Muscle of leg (tissue), 11 donors: ENCODE data around the gene PAK5. TPM values are rescaled to one million over a fixed set of nuclear protein-coding genes. Genes with fewer than 3 reads are reported as not detected.

ENCODE experiments used
- DNase-seq: peaks from one replicate; pipeline ENCODE4 v3.0.0; 2013
- H3K27ac ChIP-seq: one replicate; pipeline ENCODE4 v1.5.1; 2013; ENCODE audit warnings: mild to moderate bottlenecking, low read length, control low read depth
- H3K27me3 ChIP-seq: one replicate; pipeline ENCODE4 v1.6.1; 2013; ENCODE audit warnings: low read length; ENCODE audit not compliant: control insufficient read depth, insufficient read depth
- H3K36me3 ChIP-seq: one replicate; pipeline ENCODE4 v1.6.1; 2013; ENCODE audit warnings: low read length; ENCODE audit not compliant: control insufficient read depth, insufficient read depth
- H3K4me1 ChIP-seq: one replicate; pipeline ENCODE4 v1.6.1; 2013; ENCODE audit warnings: low read length; ENCODE audit not compliant: control insufficient read depth, insufficient read depth
- H3K4me3 ChIP-seq: one replicate; pipeline ENCODE4 v1.5.1; 2013; ENCODE audit warnings: low read length, control low read depth
- H3K9me3 ChIP-seq: replicated peaks from 2 replicates; pipeline ENCODE4 v1.6.1; 2013; ENCODE audit warnings: low read depth, low read length; ENCODE audit not compliant: control insufficient read depth
- WGBS: methylation state at CpG from one replicate; pipeline ENCODE4 v1.1.5; 2013; ENCODE audit warnings: missing lambda C conversion rate; ENCODE audit not compliant: insufficient coverage; 5-methylcytosine and 5-hydroxymethylcytosine counted together
- polyA plus RNA-seq, 8 donors: library from polyadenylated mRNA; unstranded; fragments of 120-200 nt; gene quantifications; one replicate each; pipeline versions ENCODE4 v1.2.1 to v1.2.3, GENCODE V29; 2013; ENCODE audit warnings: inconsistent platforms in 1 of 8, low replicate concordance in 1 of 8; ENCODE audit not compliant: insufficient read length in 8 of 8, insufficient read depth in 1 of 8
- total RNA-seq: library from RNA; stranded (reverse); fragments of 120-200 nt; gene quantifications from one replicate; pipeline ENCODE4 v1.2.4, GENCODE V29; 2013

PAK5 gene
- total and polyA plus RNA-seq, 9 donors: 0.04 to 0.24 (median 0.12) TPM

DNA sequence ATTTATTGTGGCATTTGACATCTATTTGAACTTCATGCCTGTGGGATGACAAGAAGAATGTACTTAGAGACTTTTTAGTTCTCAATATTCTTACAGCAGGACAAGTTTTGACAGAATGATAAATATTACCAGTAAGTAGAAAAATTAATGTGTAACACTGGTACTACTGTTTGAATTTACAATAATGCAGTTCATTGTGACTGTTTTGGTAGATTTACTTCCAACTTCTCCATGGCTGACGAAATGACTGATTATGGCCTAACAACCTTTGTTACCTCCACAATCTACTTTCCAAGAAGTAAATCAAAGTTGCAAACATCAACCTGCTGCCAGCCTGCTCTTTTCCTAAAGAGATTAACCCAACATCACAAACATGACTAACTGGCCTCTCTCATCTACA is 38.5 kb downstream of the PAK5 start:
- Histone ChIP-seq H3K4me1 (no peaks in the 10 kb centered on the region), H3K36me3 (no peaks in the 10 kb centered on the region), H3K27me3 (no peaks in the 10 kb centered on the region), H3K9me3 (no peaks in the 10 kb centered on the region), H3K4me3 (no peak overlapping the region), H3K27ac (no peak overlapping the region)
- DNase-seq: no peak
- no CpG with 5 or more reads among the region's 1 CpG for WGBS

DNA sequence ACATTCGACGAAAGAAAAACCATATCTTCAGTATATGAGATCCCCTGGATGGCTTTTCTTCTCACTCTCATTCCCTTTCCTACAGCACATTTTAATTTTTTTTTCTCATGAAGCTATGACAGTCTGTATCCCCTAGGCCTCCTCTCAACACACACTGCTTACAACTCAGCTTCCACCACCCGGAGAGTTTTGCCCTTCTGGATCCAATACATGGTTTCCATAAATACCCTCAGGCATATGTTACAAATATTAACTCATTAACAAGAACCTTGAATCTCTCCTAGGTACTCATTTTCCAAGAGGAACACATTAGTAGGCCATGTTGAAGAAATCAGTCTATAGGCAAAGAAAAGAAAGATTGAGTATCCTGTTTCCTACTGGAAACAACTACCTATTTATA is 44.0 kb downstream of the PAK5 start:
- DNase-seq: no peak
- Histone ChIP-seq H3K27ac (no peak overlapping the region), H3K27me3 (no peaks in the 10 kb centered on the region), H3K36me3 (no peaks in the 10 kb centered on the region), H3K9me3 (no peaks in the 10 kb centered on the region), H3K4me3 (no peak overlapping the region), H3K4me1 (no peaks in the 10 kb centered on the region)
- 96% methylated on average over 2 of the region's 3 CpGs for WGBS

DNA sequence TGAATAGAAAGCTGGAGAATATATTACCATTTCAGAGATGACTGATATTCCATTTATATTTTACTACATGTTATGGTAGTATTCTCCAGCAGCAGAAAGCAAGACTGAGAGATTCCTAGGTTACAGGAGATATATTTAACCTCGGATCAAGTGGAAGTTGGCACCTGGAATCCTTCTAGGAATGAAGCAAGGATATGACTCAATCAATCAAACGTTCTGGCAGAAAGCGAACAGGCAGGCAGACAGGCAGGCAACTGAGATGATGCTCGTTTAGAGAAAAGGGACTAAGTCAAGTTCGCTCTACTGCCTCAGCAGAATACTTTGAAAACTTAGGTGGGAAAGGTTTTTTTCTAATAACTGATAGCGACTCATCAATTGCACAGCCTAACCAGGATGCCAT is 46.2 kb downstream of the PAK5 start:
- Histone ChIP-seq H3K4me3 (no peak overlapping the region), H3K9me3 (no peaks in the 10 kb centered on the region), H3K36me3 (no peaks in the 10 kb centered on the region), H3K27ac (no peak overlapping the region), H3K4me1 (no peaks in the 10 kb centered on the region), H3K27me3 (no peaks in the 10 kb centered on the region)
- no peak for DNase-seq
- 63% methylated on average over 2 of the region's 6 CpGs for WGBS

GRCh38 chr20:9789131-9789530 is 49.7 kb downstream of the PAK5 start:
- no peak overlapping the region for H3K27ac ChIP-seq
- no peaks in the 10 kb centered on the region for H3K27me3 ChIP-seq
- WGBS: 90% methylated on average over 2 of the region's 2 CpGs
- H3K4me1 ChIP-seq: no peaks in the 10 kb centered on the region
- H3K4me3 ChIP-seq: no peak overlapping the region
- no peaks in the 10 kb centered on the region for H3K36me3 ChIP-seq
- H3K9me3 ChIP-seq: no peaks in the 10 kb centered on the region
- no peak for DNase-seq

GRCh38 chr20:9775176-9775575 is 63.7 kb downstream of the PAK5 start:
- DNase-seq: no peak
- Histone ChIP-seq H3K4me3 (no peak overlapping the region), H3K27ac (no peak overlapping the region), H3K36me3 (no peaks in the 10 kb centered on the region), H3K4me1 (no peaks in the 10 kb centered on the region), H3K9me3 (peaks cover 3% of the 10 kb centered on the region), H3K27me3 (no peaks in the 10 kb centered on the region)
- WGBS: 81% methylated on average over 3 of the region's 3 CpGs

DNA sequence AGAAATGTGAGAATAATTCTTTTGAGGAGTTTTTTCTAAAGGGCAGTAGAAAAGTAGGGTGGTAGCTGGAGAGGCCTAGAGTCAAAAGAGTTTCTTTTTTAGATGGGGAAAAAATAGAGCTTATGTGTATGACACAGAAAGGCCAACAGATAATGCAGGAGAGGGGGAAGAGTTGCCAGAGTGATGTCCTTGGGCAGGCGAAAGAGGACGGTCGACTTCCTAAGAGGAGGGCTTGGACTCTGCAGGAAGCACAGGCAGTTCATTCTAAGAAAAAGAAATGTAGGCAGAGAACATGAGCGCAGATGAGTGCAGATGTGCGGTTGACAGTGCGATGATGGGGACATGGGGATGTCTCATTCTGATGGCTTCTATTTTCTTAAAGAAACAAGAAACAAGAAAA is 68.9 kb downstream of the PAK5 start:
- H3K27me3 ChIP-seq: no peaks in the 10 kb centered on the region
- peaks cover 3% of the 10 kb centered on the region for H3K9me3 ChIP-seq
- no peak overlapping the region for H3K27ac ChIP-seq
- H3K4me1 ChIP-seq: no peaks in the 10 kb centered on the region
- no peaks in the 10 kb centered on the region for H3K36me3 ChIP-seq
- 94% methylated on average over 3 of the region's 6 CpGs for WGBS
- no peak for DNase-seq
- H3K4me3 ChIP-seq: no peak overlapping the region

DNA sequence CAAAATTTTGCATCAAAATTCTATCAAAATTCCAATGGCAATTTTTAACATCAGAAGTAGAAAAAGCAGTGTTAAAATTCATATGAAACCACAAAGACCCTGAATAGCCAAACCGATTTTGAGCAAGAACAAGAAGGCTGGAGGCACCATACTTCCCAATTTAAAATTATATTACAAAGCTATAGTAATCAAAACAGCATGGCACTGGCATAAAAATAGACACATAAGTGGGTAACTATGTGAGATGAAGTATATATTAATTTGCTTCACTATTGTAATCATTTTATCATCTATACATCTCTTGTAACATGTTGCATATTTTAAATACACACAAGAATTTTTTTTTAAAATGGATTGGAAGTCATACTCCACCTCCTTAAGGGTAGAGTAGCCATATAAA is 77.4 kb downstream of the PAK5 start:
- H3K4me1 ChIP-seq: no peaks in the 10 kb centered on the region
- DNase-seq: no peak
- H3K27ac ChIP-seq: no peak overlapping the region
- no CpG with 5 or more reads among the region's 1 CpG for WGBS
- H3K9me3 ChIP-seq: no peaks in the 10 kb centered on the region
- H3K36me3 ChIP-seq: no peaks in the 10 kb centered on the region
- H3K27me3 ChIP-seq: no peaks in the 10 kb centered on the region
- no peak overlapping the region for H3K4me3 ChIP-seq

- H3K27ac ChIP-seq: no peak overlapping the region
Observed at GRCh38 chr20:9759392-9759791, 79.5 kb downstream of the PAK5 start.

GRCh38 chr20:9758752-9759151 is 80.1 kb downstream of the PAK5 start:
- H3K27me3 ChIP-seq: no peaks in the 10 kb centered on the region
- no peak overlapping the region for H3K4me3 ChIP-seq
- H3K27ac ChIP-seq: no peak overlapping the region
- WGBS: no CpG with 5 or more reads among the region's 1 CpG
- no peaks in the 10 kb centered on the region for H3K4me1 ChIP-seq
- H3K9me3 ChIP-seq: no peaks in the 10 kb centered on the region
- DNase-seq: no peak
- H3K36me3 ChIP-seq: no peaks in the 10 kb centered on the region

More at GRCh38 chr20:9759392-9759791, 79.5 kb downstream of the PAK5 start:
- H3K27me3 ChIP-seq: no peaks in the 10 kb centered on the region
- no peaks in the 10 kb centered on the region for H3K36me3 ChIP-seq
- DNase-seq: no peak
- H3K4me3 ChIP-seq: no peak overlapping the region
- WGBS: no CpG with 5 or more reads among the region's 4 CpGs
- H3K4me1 ChIP-seq: no peaks in the 10 kb centered on the region
- no peaks in the 10 kb centered on the region for H3K9me3 ChIP-seq

DNA sequence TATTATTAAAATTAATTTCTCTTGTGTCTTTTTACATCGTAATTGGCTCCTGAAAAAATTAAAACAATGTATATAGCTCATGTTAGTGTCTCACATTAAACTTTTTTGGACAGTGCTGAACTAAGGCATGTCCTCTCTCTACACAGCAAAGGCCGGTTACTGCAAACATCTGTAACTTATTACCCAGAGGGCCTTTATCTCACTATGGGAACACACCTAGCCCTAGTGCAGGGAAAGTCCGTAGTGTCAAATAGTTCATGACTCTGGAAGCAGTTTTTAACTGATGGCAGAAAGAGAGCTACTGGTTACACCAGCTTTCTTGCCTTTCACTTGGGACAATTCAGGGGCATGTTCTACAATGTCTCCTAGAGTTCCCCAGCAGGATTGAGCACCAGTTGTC is 82.2 kb downstream of the PAK5 start:
- H3K27ac ChIP-seq: no peak overlapping the region
- H3K36me3 ChIP-seq: no peaks in the 10 kb centered on the region
- H3K4me3 ChIP-seq: no peak overlapping the region
- H3K4me1 ChIP-seq: no peaks in the 10 kb centered on the region
- 29% methylated on average over 1 of the region's 3 CpGs for WGBS
- no peaks in the 10 kb centered on the region for H3K27me3 ChIP-seq
- H3K9me3 ChIP-seq: no peaks in the 10 kb centered on the region
- no peak for DNase-seq

- no peaks in the 10 kb centered on the region for H3K36me3 ChIP-seq
- H3K27me3 ChIP-seq: no peaks in the 10 kb centered on the region
- 50% methylated on average over 1 of the region's 1 CpG for WGBS
- no peak for DNase-seq
- no peaks in the 10 kb centered on the region for H3K4me1 ChIP-seq
- no peaks in the 10 kb centered on the region for H3K9me3 ChIP-seq
- no peak overlapping the region for H3K4me3 ChIP-seq
- H3K27ac ChIP-seq: no peak overlapping the region
Observed at GRCh38 chr20:9755301-9755700, 83.6 kb downstream of the PAK5 start.
